AG09309 (cell line): ENCODE results near the gene ABHD2.

Experiments
- DNase-seq: peaks from one replicate; pipeline ENCODE4 v3.0.0-alpha.2; 2010; ENCODE audit warnings: low read depth
- H3K4me3 ChIP-seq: 2 replicates; pipeline ENCODE4 v1.5.1; 2011; ENCODE audit warnings: mild to moderate bottlenecking, low read depth, low read length, moderate library complexity; ENCODE audit not compliant: control insufficient read depth
- TF ChIP-seq, protein P1 (sequence below): IDR thresholded peaks from 2 replicates; pipeline ENCODE4 v1.5.1; 2011; ENCODE audit warnings: mild to moderate bottlenecking, low read depth, low read length, inconsistent platforms; ENCODE audit not compliant: insufficient read depth, control insufficient read depth; ENCODE audit errors: missing control alignments

The ABHD2 gene

DNA sequence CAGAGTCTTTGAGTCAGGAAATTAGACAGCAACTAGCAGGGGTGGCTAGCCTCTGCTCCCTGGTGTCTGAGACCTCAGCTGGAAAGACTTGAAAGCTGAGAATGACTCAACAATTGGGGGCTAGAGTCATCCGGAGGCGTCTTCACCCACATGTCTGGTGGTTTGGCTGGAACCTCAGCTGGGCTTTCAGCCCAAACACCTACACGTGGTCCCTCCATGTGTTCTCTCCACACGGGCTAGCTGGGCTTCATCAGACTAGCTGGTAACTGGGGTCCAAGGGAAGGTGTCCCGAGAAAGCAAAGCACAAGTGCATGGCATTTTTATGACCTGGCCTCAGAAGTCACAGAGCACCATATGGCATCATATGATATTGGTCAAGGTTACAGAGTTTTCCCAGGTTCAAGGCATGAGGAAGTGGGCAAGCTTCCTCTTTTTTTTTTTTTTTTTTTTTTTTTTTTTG lies 19.9 kb upstream of the ABHD2 start:
- DNase-seq = peak; percentile 86
- TF ChIP-seq, protein P1, sequence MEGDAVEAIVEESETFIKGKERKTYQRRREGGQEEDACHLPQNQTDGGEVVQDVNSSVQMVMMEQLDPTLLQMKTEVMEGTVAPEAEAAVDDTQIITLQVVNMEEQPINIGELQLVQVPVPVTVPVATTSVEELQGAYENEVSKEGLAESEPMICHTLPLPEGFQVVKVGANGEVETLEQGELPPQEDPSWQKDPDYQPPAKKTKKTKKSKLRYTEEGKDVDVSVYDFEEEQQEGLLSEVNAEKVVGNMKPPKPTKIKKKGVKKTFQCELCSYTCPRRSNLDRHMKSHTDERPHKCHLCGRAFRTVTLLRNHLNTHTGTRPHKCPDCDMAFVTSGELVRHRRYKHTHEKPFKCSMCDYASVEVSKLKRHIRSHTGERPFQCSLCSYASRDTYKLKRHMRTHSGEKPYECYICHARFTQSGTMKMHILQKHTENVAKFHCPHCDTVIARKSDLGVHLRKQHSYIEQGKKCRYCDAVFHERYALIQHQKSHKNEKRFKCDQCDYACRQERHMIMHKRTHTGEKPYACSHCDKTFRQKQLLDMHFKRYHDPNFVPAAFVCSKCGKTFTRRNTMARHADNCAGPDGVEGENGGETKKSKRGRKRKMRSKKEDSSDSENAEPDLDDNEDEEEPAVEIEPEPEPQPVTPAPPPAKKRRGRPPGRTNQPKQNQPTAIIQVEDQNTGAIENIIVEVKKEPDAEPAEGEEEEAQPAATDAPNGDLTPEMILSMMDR = no peak
- H3K4me3 ChIP-seq = no peak overlapping the region

DNA sequence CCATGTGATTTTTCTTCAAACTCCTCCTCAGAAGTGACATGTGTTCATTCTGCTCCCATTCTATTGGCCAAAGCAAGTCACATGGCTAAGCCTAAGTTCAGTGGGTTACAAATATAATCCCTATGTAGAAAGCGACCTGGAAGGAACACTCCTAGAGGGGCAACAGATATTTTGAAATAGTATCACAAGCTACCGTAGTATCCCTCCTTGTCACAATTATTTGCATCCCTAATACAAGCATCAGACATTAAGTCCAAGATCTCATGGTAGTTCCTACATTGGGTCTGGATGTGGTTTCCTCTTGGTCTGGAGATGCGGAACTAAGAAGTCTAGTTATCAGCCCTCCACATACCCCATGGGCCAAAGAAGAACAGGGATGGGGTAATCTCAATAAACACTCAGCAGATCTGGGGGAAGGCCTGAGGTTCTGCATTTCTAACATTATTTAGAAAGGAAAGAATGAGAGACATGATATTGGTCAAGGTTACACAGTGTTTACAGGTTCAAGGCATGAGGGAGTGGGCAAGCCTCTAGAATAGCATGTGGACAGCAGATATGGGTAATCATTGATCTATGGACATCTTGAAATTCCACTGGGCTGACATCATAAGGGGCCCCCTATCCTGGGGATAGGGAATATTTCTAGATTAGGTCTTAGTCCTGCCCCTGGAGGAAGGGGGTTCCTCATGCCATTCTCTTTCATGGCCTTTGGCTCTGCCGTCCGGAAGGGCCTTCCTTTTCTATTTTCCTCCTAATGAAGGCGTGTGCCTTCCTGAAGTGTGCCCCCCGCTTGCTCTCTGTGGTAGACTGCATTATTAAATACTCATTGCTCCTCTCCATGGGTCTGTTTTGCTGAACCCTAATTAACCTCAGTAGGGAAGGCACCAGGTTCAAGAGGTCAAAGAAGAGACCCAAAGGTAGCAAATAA lies 17.8 kb upstream of the ABHD2 start:
- no peak overlapping the region for H3K4me3 ChIP-seq
- TF ChIP-seq, protein P1 = no peak
- no peak for DNase-seq

DNA sequence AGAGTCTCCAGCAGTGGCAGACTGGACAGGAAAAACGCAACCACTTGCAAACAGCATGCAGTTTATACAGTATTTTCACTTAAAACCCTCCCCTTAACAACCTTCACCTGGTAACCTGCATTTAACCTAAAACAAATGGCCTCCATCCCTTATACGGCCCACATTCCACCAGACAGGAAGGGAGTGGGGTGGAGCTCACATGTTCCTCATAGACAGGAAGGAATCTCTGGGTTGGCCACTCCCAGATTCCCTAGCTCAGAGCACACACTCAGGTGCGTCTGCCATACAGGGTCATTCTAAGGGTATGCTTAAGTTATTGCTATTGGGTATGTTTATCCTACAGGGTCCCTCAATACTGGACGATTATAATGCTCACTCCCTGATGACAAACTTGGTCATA lies 16.8 kb upstream of the ABHD2 start:
- no peak overlapping the region for H3K4me3 ChIP-seq
- DNase-seq = no peak
- TF ChIP-seq, protein P1 = no peak

DNA sequence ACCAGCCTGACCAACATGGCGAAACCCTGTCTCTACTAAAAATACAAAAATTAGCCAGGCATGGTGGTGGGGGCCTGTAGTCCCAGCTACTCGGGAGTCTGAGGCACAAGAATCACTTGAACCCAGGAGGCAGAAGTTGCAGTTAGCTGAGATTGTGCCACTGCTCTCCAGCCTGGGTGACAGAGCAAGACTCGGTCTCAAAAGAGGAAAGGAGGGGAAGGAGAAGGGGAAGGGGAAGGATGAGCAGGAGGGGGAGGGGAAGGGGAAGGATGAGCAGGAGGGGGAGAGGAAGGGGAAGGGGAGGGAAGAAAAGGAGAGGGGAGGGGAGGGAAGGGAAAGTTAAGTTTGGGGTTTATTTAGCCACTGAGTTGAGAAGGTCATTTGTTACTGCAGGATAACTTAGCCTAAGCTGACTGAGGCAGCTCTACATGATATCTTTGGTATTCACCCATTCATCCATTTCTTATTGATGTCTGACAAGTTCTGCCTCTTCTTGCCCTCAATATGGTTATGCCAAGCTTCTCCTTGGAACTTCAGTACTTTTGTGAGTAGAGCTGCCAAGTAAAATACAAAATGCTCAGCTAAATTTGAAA lies 15.9 kb upstream of the ABHD2 start:
- no peak for DNase-seq
- TF ChIP-seq, protein P1 = no peak
- no peak overlapping the region for H3K4me3 ChIP-seq

GRCh38 chr15:89074402-89075012 lies 13.7 kb upstream of the ABHD2 start:
- DNase-seq = no peak
- TF ChIP-seq, protein P1 = no peak
- H3K4me3 ChIP-seq = no peak overlapping the region

DNA sequence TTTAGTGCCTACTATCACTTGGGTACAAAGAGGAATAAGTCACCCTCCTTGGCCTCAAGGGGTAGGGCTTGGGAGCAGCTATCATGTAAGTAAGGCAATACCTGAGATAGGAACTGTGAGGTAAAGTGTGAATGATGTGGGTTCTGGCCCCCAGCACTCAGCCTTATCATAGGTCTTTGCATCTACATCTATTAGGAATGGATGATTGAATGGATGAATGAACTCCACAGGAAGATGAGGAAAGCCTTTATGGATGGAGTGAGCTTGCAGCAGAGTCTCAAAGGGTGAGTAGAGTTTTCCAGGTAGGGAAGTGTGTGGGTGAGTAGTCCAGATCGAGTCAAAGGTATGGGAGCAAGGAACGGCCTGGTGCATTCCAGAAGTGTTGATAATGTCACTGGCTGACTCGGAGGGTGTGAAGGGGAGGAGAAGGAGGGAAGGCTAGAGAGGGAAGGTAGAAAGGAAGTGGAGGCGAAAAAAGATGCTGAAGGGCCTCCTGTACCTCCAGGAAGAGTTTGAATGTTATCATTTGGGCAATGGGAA lies 13.1 kb upstream of the ABHD2 start:
- no peak for DNase-seq
- TF ChIP-seq, protein P1 = no peak

More for the DNA sequence above, 13.1 kb upstream of the ABHD2 start:
- no peak overlapping the region for H3K4me3 ChIP-seq
